Liver (tissue), 3 donors: ENCODE measurements around the gene ALDH1A2.

Experiments used
- CTCF ChIP-seq: fragments of 150-350 bp; IDR thresholded peaks from 2 replicates; pipeline ENCODE4 v1.5.1; 2017; ENCODE audit warnings: improper control_type of control experiment, low read depth, low read length; ENCODE audit not compliant: missing input control
- JUND ChIP-seq, 2 donors: IDR thresholded peaks; 2 replicates each; pipeline ENCODE4 v1.6.1; 2016; ENCODE audit warnings: antibody characterized with exemption in 2 of 2
- YY1 ChIP-seq: IDR thresholded peaks from 2 replicates; pipeline ENCODE4 v1.6.1; 2016; ENCODE audit warnings: antibody characterized with exemption, mild to moderate bottlenecking
- donor health status: healthy.
- donor health status: healthy.

- TF ChIP-seq CTCF (no peak), JUND (IDR thresholded peaks at IDR 0.05) (no peak), YY1 (no peak)
Measured at GRCh38 chr15:57920911-57921310, 144.6 kb downstream of the ALDH1A2 start.
